ENCODE data around the gene PDSS1. TPM values are rescaled to one million over a fixed set of nuclear protein-coding genes. Genes with fewer than 3 reads are reported as not detected.

PDSS1 gene
- total and polyA plus RNA-seq, 4 donors: 6.0 to 7.6 (median 7.1) TPM

DNA sequence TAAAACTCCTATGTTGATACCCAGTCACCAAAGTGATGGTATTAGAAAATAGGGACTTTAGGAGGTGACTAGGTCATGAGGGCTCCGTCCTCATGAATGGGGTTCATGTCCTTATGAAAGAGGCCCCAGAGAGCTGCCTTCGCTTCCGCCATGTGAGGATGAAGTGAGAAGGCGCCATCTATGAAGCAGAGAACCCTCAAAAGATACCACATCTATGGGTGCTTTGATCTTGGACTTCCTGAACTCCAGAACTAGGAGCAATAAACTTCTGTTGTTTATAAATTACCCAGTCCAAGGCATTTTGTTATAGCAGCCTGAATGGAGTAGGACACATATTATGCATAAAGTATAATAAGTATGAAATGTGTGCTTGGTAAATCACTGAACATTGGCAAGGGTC is 8.1 kb upstream of the PDSS1 start:
- Histone ChIP-seq H3K4me3 (ENCODE audit: low read depth in 1 of 3, low read length in 3 of 3) (no peak overlapping the region), H3K9me3 (ENCODE audit: control insufficient read depth in 4 of 4, low read length in 3 of 4) (no peaks in the 10 kb centered on the region), H3K27me3 (ENCODE audit: control insufficient read depth in 4 of 4, insufficient read depth in 4 of 4, low read length in 3 of 4) (peaks cover 0 to 5% (median 0%) of the 10 kb centered on the region in 4 donors), H3K4me1 (ENCODE audit: control insufficient read depth in 4 of 4, insufficient read depth in 4 of 4, low read length in 3 of 4) (peaks cover 0 to 3% (median under 1%) of the 10 kb centered on the region in 4 donors), H3K27ac (ENCODE audit: low read depth in 1 of 2, low read length in 2 of 2) (no peak overlapping the region), H3K36me3 (ENCODE audit: control insufficient read depth in 4 of 4, insufficient read depth in 3 of 4, low read depth in 1 of 4, low read length in 3 of 4) (no peaks in the 10 kb centered on the region), H3K9ac (ENCODE audit: low read depth in 1 of 2, low read length in 2 of 2) (no peak overlapping the region)
- DNase-seq (ENCODE audit: low spot score): no peak
- no peak for TF ChIP-seq MAX (IDR thresholded peaks at IDR 0.05)
- no peak for TF ChIP-seq YY1 (IDR thresholded peaks at IDR 0.05)
- no peak for TF ChIP-seq RXRA (IDR thresholded peaks at IDR 0.05)
- TF ChIP-seq EGR1 (IDR thresholded peaks at IDR 0.05; ENCODE audit: low read depth in 2 of 2): no peak
- TF ChIP-seq, protein P1, sequence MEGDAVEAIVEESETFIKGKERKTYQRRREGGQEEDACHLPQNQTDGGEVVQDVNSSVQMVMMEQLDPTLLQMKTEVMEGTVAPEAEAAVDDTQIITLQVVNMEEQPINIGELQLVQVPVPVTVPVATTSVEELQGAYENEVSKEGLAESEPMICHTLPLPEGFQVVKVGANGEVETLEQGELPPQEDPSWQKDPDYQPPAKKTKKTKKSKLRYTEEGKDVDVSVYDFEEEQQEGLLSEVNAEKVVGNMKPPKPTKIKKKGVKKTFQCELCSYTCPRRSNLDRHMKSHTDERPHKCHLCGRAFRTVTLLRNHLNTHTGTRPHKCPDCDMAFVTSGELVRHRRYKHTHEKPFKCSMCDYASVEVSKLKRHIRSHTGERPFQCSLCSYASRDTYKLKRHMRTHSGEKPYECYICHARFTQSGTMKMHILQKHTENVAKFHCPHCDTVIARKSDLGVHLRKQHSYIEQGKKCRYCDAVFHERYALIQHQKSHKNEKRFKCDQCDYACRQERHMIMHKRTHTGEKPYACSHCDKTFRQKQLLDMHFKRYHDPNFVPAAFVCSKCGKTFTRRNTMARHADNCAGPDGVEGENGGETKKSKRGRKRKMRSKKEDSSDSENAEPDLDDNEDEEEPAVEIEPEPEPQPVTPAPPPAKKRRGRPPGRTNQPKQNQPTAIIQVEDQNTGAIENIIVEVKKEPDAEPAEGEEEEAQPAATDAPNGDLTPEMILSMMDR (IDR thresholded peaks at IDR 0.05; ENCODE audit: low read depth, low read length, missing input control): no peak
- no peak for TF ChIP-seq FOXA1 (IDR thresholded peaks at IDR 0.05)
- no peak for TF ChIP-seq HNF4A (conservative IDR thresholded peaks at IDR 0.05)
- TF ChIP-seq REST (IDR thresholded peaks at IDR 0.05): no peak
- TF ChIP-seq RAD21 (IDR thresholded peaks at IDR 0.05): no peak
- TF ChIP-seq SP1 (IDR thresholded peaks at IDR 0.05): no peak
- no peak for TF ChIP-seq ATF3 (IDR thresholded peaks at IDR 0.05)
- TF ChIP-seq GABPA (IDR thresholded peaks at IDR 0.05 in 1 of 2, conservative IDR thresholded peaks at IDR 0.05 in 1 of 2): no peak
- TF ChIP-seq, protein P2, sequence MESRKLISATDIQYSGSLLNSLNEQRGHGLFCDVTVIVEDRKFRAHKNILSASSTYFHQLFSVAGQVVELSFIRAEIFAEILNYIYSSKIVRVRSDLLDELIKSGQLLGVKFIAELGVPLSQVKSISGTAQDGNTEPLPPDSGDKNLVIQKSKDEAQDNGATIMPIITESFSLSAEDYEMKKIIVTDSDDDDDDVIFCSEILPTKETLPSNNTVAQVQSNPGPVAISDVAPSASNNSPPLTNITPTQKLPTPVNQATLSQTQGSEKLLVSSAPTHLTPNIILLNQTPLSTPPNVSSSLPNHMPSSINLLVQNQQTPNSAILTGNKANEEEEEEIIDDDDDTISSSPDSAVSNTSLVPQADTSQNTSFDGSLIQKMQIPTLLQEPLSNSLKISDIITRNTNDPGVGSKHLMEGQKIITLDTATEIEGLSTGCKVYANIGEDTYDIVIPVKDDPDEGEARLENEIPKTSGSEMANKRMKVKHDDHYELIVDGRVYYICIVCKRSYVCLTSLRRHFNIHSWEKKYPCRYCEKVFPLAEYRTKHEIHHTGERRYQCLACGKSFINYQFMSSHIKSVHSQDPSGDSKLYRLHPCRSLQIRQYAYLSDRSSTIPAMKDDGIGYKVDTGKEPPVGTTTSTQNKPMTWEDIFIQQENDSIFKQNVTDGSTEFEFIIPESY (IDR thresholded peaks at IDR 0.05): no peak
- no peak for TF ChIP-seq TAF1 (conservative IDR thresholded peaks at IDR 0.05)
- no peak for TF ChIP-seq HNF4G (IDR thresholded peaks at IDR 0.05)
- no peak for TF ChIP-seq JUND (IDR thresholded peaks at IDR 0.05)
- TF ChIP-seq FOXA2 (IDR thresholded peaks at IDR 0.05): no peak
- no peak for TF ChIP-seq NR2F2 (IDR thresholded peaks at IDR 0.05)
- whole genome bisulfite sequencing: 89% methylated on average over 4 of the region's 4 CpGs

Data from liver (tissue), 9 donors.